ENCODE measurements around the gene BTBD17.

BTBD17 gene

GRCh38 chr17:74359916-74360315 is 1.8 kb downstream of the BTBD17 start:
- in situ Hi-C loops (cut with HindIII; ENCODE audit: low sequenced_read_pairs) = no loop called here
- H3K4me3 ChIP-seq (ENCODE audit: low read depth, low read length) = no peak overlapping the region
- TF ChIP-seq CTCF (IDR thresholded peaks at IDR 0.05; ENCODE audit: low read depth, low read length) = no peak
- no peak for DNase-seq (ENCODE audit: low read depth, low spot score)

DNA sequence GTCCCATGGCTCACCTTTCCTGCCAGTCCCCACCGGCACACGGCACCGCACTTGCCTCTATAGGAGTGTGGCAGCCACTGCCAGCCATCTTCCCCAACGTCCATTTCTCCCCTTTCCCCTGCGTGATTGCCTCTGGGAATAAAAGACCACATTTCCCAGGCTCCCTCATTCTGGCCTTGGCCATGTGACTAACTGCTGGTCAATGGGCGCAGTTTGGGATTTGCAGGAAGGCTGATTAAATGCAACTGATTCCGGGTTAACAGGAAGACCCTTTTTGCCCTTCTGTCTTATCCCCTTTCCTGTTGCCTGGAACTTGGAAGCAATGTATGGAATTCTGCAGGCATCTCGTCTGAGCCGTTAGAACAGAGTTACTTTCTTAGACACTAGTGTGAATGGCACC is 3.0 kb downstream of the BTBD17 start:
- no peak for TF ChIP-seq CTCF (IDR thresholded peaks at IDR 0.05; ENCODE audit: low read depth, low read length)
- in situ Hi-C loops (cut with HindIII; ENCODE audit: low sequenced_read_pairs) = no loop called here
- DNase-seq (ENCODE audit: low read depth, low spot score) = no peak
- H3K4me3 ChIP-seq (ENCODE audit: low read depth, low read length) = no peak overlapping the region

DNA sequence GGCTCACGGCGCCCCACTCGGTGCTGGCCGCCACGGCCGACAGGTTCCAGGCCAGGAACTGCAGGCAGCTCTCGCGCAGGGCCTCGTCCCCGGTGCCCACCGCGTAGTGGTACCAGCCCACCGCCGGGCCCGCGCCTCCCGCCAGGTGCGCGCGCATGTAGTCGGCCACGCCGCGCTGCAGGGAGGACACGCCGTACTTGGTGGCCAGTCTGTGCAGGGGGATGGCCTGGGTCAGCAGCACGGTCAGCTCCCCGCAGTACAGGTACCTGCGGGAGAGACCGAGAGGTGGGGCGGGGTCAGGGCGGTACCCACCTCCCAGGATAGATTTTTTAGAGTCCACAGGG is 4.2 kb downstream of the BTBD17 start:
- DNase-seq (ENCODE audit: low read depth, low spot score) = no peak
- in situ Hi-C loops (cut with HindIII; ENCODE audit: low sequenced_read_pairs) = no loop called here
- no peak overlapping the region for H3K4me3 ChIP-seq (ENCODE audit: low read depth, low read length)
- no peak for TF ChIP-seq CTCF (IDR thresholded peaks at IDR 0.05; ENCODE audit: low read depth, low read length)

DNA sequence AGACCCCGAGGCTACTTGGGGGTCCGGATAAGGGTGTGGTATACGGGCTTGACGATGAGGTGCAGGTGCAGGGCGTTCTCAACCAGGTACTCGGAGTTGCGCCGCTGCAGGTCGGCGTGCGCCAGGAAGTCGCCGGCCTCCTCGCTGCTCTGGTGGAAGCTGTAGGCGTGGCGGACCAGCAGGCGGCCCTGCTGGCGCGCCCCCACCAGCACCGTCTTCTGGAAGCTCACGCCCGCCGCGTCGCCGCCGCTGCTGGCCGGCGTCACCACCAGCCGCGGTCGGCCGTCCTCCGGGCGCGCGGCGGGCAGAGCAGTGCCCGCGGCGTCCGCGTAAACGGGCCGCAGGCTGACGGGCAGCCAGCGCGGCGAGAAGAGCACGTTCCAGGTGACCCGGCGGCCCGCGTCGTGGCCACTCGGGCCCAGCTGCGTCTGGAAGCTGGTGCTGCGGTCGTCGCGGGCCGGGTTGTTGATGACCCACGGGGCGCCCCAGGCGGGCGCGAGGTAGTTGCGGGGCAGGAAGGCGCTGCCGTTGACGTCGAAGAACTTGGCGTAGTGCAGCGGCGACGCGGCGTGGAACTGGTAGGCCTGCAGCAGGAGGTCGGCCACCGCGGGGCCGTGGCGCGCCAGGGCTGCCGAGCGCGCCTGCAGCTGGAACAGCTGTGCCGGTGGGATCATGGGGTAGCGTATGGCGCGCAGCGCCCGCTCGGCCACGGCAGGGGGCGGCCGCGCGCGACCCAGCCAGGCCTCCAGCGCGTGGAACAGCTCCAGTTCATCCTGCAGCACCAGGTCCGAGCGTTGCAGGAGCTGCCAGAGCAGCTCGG is 4.8 kb downstream of the BTBD17 start:
- DNase-seq (ENCODE audit: low read depth, low spot score) = no peak
- no peak overlapping the region for H3K4me3 ChIP-seq (ENCODE audit: low read depth, low read length)
- in situ Hi-C loops (cut with HindIII; ENCODE audit: low sequenced_read_pairs) = no loop called here
- no peak for TF ChIP-seq CTCF (IDR thresholded peaks at IDR 0.05; ENCODE audit: low read depth, low read length)

GRCh38 chr17:74355065-74355464 is 6.6 kb downstream of the BTBD17 start:
- DNase-seq (ENCODE audit: low read depth, low spot score) = no peak
- TF ChIP-seq CTCF (IDR thresholded peaks at IDR 0.05; ENCODE audit: low read depth, low read length) = no peak
- no peak overlapping the region for H3K4me3 ChIP-seq (ENCODE audit: low read depth, low read length)
- in situ Hi-C loops (cut with HindIII; ENCODE audit: low sequenced_read_pairs) = no loop called here

DNA sequence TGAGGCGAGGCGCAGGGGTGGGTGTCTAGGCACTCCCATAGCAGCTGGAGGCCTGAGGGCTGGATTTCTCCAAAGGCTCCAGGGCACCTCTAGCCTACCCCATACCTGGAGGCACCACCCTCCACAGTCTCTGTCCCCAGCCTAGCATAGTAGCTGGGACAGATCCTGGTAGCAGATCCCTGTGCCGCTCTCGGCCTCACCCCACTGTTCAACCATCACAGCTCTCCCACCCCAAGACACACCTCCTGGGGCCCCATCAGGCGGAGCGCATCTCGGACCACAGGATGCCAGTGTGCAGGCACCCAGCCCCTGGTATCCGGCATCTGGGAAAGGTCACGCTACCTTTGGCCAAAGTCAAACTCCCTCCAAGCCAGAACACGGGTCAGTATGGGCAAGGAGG is 7.1 kb downstream of the BTBD17 start:
- no peak for DNase-seq (ENCODE audit: low read depth, low spot score)
- in situ Hi-C loops (cut with HindIII; ENCODE audit: low sequenced_read_pairs) = no loop called here
- no peak for TF ChIP-seq CTCF (IDR thresholded peaks at IDR 0.05; ENCODE audit: low read depth, low read length)
- H3K4me3 ChIP-seq (ENCODE audit: low read depth, low read length) = no peak overlapping the region
